H7 (cell line): ENCODE data around the gene TIGD7. TPM values are rescaled to one million over a fixed set of nuclear protein-coding genes. Genes with fewer than 3 reads are reported as not detected.

Source experiments
- DNase-seq: peaks from one replicate; pipeline ENCODE4 v3.0.0; 2012
- H3K27me3 ChIP-seq: 2 replicates; pipeline ENCODE4 v1.6.0; 2011; ENCODE audit warnings: mild to moderate bottlenecking, low read length; ENCODE audit not compliant: control insufficient read depth, insufficient read depth
- H3K36me3 ChIP-seq: replicated peaks from 2 replicates; pipeline ENCODE4 v1.5.1; 2011; ENCODE audit warnings: low read length; ENCODE audit not compliant: control insufficient read depth, insufficient read depth
- H3K4me3 ChIP-seq: 2 replicates; pipeline ENCODE4 v1.5.1; 2011; ENCODE audit warnings: low read depth, mild to moderate bottlenecking, control low read depth, low read length, moderate library complexity; ENCODE audit not compliant: insufficient read depth
- total RNA-seq: library from RNA; depleted of rRNA; stranded (reverse); fragments of >200 nt; shearing (Covaris generic); gene quantifications from 2 replicates; pipeline ENCODE4 v1.2.3, GENCODE V29; 2014; rRNA removed

The TIGD7 gene, protein sequence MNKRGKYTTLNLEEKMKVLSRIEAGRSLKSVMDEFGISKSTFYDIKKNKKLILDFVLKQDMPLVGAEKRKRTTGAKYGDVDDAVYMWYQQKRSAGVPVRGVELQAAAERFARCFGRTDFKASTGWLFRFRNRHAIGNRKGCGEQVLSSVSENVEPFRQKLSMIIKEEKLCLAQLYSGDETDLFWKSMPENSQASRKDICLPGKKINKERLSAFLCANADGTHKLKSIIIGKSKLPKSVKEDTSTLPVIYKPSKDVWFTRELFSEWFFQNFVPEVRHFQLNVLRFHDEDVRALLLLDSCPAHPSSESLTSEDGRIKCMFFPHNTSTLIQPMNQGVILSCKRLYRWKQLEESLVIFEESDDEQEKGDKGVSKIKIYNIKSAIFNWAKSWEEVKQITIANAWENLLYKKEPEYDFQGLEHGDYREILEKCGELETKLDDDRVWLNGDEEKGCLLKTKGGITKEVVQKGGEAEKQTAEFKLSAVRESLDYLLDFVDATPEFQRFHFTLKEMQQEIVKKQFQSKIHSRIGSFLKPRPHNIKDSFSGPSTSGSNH
- total RNA-seq: 2.1 and 5.5 TPM in 2 replicates

DNA sequence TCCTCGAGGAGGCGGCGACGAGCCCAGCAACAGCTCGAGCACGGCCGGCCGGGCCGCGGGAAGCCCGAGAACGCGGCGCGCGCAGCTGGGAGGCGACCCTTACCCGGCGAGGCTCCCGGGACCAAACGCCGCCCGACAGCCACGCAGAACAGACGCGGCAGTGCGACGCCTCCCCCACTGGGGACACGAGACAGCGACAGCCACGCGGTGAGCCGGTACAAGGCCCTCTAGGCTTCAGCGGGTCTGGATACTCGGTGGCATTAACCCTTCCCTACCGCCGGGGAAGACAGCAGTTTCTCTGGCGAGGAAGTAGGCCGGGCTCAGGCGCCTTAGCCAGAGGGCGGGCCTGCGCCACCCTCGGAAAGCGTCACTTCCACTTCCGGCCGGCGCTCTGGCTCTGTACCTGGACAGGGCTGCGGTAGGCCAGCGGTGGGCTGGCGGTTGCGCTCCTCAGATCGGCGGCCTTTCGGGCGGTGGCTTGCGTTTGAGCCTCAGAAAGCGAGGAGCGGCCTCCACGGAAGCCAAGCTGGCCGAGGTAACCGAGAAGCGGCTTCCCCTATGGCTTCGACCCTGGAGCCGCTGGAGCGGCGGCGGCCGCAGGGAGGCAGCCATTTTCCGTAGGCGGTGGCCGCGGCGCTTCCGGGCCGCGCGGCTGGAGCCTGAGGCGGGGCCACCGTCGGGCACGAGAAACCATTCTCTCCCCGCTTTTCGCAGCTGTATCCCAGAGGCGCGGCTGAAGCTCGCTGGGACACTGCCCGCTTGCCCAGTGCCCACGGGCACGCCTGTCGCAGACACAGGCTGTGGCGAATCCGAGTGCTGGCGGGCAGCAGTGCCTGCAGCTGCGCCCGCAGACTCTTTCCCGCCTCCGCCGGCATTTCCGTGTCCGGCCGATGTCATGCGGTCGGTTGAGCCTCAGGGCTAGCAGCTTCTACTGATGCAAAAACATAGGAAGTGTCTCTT, at the start of gene TIGD7, which contains the start of gene ZNF75A:
Gene TIGD7 (minus strand): TSS at position 322 of the 960 bp plus-strand sequence. CDS start 4,816 bp downstream, outside the sequence.
Gene ZNF75A (plus strand): TSS at position 389 of the 960 bp plus-strand sequence. CDS start 2,932 bp downstream, outside the sequence.
- Histone ChIP-seq H3K36me3 (peaks cover 7% of the 10 kb centered on the region), H3K27me3 (no peaks in the 10 kb centered on the region), H3K4me3 (peak within 1 kb of the TSS; percentile 72)
- DNase-seq: peak; percentile 92

DNA sequence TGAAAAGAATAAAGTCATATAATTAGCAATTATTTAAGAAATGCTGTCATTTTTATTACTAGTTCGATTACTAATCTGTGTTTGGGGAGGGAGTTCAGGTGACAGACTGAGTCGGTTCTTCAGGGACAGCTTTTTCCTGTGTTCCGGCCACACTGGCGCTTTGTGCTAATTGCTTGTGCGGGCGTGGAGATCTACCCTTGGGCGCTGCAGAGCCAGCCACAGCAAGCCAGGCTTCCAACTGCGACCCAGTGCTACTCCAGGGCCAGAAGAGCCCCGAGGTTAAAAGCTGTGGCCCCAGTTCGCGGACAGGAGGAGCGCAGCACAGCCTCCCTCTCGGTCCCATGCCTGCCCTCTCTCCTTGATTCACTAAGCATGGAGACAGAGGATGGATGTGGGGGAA, 43.9 kb upstream of the TIGD7 start:
- H3K4me3 ChIP-seq: no peak overlapping the region
- no peaks in the 10 kb centered on the region for H3K36me3 ChIP-seq
- H3K27me3 ChIP-seq: no peaks in the 10 kb centered on the region
- no peak for DNase-seq

DNA sequence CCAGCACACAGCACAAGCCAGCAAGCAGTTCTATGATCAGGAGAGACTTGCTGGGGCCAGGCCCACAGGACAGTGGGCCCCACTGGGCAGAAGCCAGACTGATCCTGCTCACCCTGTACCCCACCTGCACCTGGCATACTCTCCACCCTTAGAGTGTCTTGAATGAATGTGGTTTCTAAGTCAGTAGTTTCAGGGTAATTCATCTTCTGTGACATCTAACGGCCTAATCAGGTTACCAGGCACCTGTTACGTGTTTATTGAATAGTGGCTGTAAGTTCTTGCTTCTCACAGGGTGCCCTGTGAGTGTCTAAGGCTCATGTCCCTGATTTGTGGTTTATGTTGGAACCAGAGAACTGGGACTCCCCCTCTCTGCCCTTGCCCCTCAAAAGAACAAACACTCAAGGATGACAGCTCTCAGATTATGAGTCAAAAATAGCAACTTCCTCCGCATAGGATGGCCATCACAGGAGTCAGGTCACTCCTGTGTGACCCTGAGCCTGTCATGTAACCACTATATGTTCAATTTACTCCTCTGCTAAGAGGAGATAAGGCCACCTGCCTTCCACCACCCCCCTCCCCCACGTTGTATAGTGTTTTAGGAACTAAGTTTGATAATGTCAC, 43.4 kb upstream of the TIGD7 start:
- Histone ChIP-seq H3K27me3 (no peaks in the 10 kb centered on the region), H3K36me3 (no peaks in the 10 kb centered on the region), H3K4me3 (no peak overlapping the region)
- no peak for DNase-seq

DNA sequence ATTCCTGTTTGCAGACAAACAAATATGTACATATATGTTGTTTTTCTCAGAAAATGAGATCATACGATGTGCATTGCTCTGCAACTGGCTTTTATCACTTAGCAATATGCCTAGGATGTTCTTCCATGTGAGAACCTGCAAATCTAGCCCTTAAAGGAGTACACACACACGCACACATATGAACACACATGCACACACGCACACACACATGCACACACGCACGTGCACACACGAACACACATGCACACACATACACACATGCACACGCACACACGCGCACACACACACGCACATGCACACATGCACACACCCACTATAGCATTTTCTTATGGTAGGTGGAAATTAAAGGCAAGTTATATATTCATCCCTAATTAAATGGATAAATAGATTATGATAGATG, 42.4 kb upstream of the TIGD7 start:
- DNase-seq: no peak
- H3K27me3 ChIP-seq: no peaks in the 10 kb centered on the region
- H3K36me3 ChIP-seq: no peaks in the 10 kb centered on the region
- no peak overlapping the region for H3K4me3 ChIP-seq

DNA sequence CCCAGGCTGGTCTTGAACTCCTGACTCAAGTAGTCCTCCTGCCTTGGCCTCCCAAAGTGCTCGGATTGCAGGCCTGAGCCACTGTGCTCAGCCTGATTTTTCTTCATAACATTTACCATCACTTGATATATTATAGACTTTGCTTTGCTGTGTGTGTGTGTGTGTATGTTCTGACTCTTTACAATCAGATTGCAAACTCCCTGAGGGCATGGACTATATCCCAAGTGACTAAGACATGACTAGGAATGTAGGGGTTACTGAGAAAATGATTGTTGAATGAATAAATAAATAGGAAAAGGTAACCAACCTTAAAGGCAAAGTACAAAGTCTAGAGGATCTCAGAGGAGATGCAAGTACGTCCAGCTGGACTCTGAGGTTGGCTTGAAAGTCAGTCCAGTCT, 40.8 kb upstream of the TIGD7 start:
- H3K27me3 ChIP-seq: no peaks in the 10 kb centered on the region
- H3K4me3 ChIP-seq: no peak overlapping the region
- no peak for DNase-seq
- H3K36me3 ChIP-seq: no peaks in the 10 kb centered on the region

DNA sequence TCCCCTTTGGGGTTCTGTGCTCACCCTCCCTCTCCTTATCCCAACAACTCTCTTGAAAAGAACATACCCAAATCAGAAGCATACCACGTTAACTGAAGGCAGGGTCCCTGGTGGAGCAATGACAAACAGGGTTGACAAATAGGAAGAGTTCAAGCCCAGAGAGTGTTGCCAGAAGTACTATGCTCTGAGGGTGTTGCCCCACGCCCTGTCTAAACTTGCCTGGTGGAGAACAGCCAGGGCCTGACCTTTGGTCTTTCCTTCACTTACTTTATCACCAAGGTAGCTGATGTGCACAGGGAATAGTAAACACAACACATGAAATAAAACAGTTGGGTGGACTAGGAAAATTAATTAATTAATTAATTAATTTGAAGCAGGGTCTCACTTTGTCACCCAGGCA, 23.4 kb upstream of the TIGD7 start:
- no peak overlapping the region for H3K4me3 ChIP-seq
- no peak for DNase-seq
- H3K36me3 ChIP-seq: no peaks in the 10 kb centered on the region
- H3K27me3 ChIP-seq: no peaks in the 10 kb centered on the region

DNA sequence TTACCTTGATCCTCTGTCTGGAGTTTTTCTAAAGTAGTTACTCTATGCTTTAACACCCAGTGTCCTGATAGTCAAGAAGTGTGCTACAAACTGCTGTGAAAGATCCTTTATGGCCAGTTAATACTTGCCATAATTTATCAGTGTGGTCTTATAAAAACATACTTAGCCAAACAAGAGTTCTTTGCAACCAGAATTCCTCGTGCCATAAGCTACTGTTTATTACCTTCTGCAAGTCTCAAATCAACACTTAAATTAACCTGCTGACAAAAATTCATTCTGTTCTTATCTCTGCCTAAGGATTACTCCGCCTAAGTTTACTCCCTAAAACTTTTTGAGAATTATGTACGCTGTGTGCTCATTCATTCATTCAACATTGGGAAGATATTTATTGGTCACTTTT, 22.9 kb upstream of the TIGD7 start:
- DNase-seq: no peak
- Histone ChIP-seq H3K4me3 (no peak overlapping the region), H3K36me3 (no peaks in the 10 kb centered on the region), H3K27me3 (no peaks in the 10 kb centered on the region)

DNA sequence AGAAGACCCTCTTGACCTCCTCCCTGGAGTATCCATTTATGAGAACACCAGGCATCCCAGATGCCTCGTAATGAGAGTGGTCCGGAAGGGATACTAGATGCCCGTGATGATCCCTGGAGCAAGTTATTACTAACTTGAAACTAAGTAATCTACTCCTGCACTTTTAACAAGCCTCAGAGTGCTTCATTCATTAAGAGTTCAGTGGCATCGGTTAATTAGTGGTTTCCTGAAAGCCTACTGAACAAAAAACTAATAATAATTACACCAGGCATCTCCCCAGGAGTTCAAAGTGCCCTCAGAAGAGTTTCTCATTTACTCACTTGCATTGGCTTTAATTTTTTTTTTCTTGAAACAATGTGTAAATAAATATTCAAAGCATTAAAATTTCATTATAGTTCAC, 22.3 kb upstream of the TIGD7 start:
- H3K36me3 ChIP-seq: no peaks in the 10 kb centered on the region
- H3K27me3 ChIP-seq: no peaks in the 10 kb centered on the region
- no peak overlapping the region for H3K4me3 ChIP-seq
- DNase-seq: no peak

DNA sequence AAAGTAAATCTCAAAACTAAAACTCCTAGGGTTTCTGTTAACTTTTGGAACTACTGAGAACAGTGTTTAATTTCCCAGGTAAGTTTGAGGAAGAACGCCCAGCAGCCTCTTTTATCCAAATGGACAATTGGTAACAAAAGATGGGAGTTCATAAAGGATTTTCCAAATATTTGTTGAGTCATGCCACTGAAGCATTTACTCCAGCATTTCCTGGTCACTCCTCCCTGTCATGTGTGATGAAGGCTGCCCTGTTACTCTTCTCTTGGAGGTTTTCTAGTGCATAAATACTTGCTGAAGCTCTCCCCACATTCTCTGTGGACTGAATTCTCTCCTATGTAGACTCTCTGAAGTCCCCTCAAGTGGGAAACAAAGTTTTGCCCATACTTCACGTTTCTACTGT, 16.6 kb upstream of the TIGD7 start:
- no peak overlapping the region for H3K4me3 ChIP-seq
- H3K27me3 ChIP-seq: no peaks in the 10 kb centered on the region
- no peak for DNase-seq

DNA sequence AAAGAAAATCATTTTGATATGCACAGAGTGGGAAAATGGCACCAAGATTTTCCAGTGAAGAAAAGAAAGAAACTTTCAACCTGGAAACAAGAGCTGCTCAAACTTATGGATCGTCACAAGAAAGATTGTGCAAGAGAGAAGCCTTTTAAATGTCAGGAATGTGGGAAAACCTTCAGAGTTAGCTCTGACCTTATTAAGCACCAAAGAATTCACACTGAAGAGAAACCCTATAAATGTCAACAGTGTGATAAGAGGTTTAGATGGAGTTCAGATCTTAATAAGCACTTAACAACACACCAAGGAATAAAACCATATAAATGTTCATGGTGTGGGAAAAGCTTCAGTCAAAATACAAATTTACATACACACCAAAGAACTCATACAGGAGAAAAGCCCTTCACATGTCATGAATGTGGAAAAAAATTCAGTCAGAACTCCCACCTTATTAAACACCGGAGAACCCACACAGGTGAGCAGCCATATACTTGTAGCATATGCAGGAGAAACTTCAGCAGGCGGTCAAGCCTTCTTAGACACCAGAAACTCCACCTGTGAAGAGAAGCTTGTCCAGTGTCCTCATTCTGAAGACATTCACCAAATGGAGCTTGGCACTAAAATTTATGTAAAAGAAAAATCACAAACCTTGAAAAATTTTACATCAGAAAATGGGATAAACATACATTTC, 12.2 kb upstream of the TIGD7 start:
- DNase-seq: no peak
- H3K36me3 ChIP-seq: peaks cover 38% of the 10 kb centered on the region
- H3K4me3 ChIP-seq: no peak overlapping the region
- no peaks in the 10 kb centered on the region for H3K27me3 ChIP-seq

More for the DNA sequence above, 16.6 kb upstream of the TIGD7 start:
- peaks cover 11% of the 10 kb centered on the region for H3K36me3 ChIP-seq

DNA sequence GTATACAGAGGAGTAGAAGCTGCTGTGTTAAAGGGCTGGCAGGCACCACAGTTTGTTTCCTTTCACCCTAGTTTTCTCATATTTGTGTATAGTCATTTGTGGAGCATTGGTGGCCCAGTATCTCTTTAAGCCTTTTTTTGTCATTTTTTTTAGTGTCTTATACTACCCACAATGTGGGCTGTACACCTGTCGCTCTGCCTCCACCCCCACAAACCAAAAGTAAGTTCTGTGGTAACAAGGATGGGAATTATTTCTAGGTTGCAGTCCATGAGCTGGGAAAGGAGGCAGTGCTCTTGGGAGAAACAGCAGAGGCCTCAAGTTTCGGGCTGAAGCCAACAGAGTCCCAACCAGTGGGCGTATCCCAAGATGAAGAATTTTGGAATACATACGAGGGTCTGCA, 6.3 kb upstream of the TIGD7 start:
- H3K36me3 ChIP-seq: peaks cover 32% of the 10 kb centered on the region
- DNase-seq: no peak
- H3K27me3 ChIP-seq: no peaks in the 10 kb centered on the region
- H3K4me3 ChIP-seq: no peak overlapping the region

DNA sequence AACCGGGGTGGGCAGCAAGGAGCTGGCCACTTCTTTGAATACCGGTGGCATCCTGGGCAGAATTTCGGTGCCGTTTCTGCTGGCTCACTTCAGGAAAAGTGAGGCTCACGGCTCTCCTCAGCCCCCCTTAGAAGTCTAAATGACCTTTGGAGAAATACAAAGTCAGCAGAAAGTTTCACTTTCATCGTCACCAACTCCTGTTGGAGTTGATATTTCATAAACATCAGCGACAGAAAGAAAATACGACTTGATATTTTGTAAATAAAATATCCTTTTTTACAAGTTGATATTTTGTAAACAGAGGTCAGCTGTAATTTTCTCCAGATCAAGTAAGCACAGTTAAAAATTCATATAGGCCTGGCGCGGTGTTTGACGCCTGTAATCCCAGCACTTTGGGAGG, 848 bp upstream of the TIGD7 start:
- DNase-seq: no peak
- Histone ChIP-seq H3K36me3 (peaks cover 7% of the 10 kb centered on the region), H3K4me3 (peak overlapping the region; percentile 72), H3K27me3 (no peaks in the 10 kb centered on the region)

DNA sequence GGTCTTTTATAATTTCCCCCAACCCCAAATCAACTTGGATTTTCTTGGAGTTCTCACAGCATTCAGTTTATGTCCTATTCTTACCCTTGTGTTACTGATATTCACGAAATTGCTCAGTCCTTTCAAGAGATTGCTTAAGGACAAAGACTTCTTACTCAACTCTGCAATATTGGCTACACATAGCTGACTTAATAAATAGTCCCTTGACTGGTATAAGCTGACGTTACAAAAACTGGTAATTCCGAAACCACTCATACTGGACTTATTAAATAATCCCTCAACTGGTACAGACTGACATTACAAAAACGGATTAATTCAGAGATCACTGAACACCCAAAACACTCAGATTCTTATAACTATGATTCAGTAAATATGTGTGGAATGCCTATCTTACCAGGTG, 860 bp downstream of the TIGD7 start:
- Histone ChIP-seq H3K36me3 (peaks cover 7% of the 10 kb centered on the region), H3K4me3 (no peak overlapping the region), H3K27me3 (no peaks in the 10 kb centered on the region)
- DNase-seq: no peak

DNA sequence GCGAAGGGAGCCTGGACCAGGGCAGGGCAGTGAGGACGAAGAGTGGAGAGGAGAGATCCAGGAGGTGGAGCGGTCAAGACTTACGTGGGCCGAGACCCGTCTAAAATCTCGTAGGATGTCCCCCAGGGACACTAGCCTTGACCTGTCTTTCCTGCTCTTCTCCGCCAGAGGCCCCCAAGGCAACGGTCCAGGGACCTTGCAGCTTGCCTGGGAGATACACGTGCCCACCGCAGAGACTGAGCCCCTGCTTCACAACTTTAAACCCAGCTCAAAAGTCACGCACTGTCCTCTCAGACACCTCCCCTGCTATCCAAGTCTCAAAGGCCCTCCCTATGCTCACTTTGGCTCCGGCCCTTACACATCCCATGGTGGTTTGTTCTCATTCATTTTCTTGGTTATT, 9.4 kb downstream of the TIGD7 start:
- no peaks in the 10 kb centered on the region for H3K27me3 ChIP-seq
- H3K36me3 ChIP-seq: peaks cover 6% of the 10 kb centered on the region
- peak; percentile 59 for DNase-seq
- H3K4me3 ChIP-seq: no peak overlapping the region
